BE2C (cell line): ENCODE results near the gene ANO10.
"Not testable (repeated sequence)": the region's sequence is repeated elsewhere in the genome, so short reads cannot be mapped to it uniquely, and the experiment has no call there.

Experiments
- DNase-seq: peaks from one replicate; pipeline ENCODE4 v3.0.0-alpha.2; 2020
- H3K27me3 ChIP-seq: fragments of 250-450 bp; sonication (Bioruptor Pico); 2 replicates; pipeline ENCODE4 v1.5.1; 2020; ENCODE audit warnings: mild to moderate bottlenecking
- H3K36me3 ChIP-seq: fragments of 250-450 bp; sonication (Bioruptor Pico); 2 replicates; pipeline ENCODE4 v1.5.1; 2020; ENCODE audit warnings: mild to moderate bottlenecking
- H3K4me1 ChIP-seq: fragments of 250-450 bp; sonication (Bioruptor Pico); 2 replicates; pipeline ENCODE4 v1.5.1; 2020
- H3K4me3 ChIP-seq: 2 replicates; pipeline ENCODE4 v1.5.1; 2011; ENCODE audit warnings: low read depth, low read length
- H3K9me3 ChIP-seq: fragments of 250-450 bp; sonication (Bioruptor Pico); 2 replicates; pipeline ENCODE4 v1.5.1; 2020
- TF ChIP-seq, protein P1 (sequence below): IDR thresholded peaks from 2 replicates; pipeline ENCODE4 v1.5.1; 2012; ENCODE audit warnings: mild to moderate bottlenecking, low read depth, low read length

ANO10 gene

DNA sequence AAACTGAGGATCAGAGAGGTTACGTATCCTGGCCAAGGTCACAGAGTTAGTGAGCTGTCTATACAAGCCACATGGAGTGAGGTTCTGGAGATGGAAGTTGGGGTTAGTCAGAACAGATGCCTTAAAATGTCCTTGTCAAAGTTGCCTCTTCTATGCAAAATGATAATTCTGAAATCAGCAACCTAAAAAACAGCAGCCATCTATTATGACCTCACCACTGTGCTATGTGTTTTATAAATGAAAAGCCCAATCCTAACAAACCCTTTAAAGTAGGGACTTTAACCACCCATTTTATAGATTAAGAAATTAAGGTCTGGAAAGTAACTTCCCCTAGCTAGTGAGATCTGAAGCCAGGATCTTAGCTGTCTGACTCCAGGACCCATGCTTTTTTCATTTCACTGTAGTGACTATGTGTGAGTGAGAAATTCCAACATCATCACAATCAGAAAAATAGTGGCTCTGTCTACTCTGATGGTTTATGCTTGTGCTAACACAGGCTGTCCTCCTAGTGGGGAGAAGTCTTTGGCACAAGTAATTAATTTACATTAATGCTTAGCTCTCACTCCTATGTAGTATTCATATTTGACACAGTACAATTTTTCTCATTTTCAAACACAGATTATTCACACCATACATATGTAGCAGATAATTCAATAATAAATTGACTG, 143.6 kb downstream of the ANO10 start:
- no peak for DNase-seq
- no peaks in the 10 kb centered on the region for H3K9me3 ChIP-seq
- H3K4me1 ChIP-seq, result no peaks in the 10 kb centered on the region
- no peaks in the 10 kb centered on the region for H3K27me3 ChIP-seq
- TF ChIP-seq, protein P1, sequence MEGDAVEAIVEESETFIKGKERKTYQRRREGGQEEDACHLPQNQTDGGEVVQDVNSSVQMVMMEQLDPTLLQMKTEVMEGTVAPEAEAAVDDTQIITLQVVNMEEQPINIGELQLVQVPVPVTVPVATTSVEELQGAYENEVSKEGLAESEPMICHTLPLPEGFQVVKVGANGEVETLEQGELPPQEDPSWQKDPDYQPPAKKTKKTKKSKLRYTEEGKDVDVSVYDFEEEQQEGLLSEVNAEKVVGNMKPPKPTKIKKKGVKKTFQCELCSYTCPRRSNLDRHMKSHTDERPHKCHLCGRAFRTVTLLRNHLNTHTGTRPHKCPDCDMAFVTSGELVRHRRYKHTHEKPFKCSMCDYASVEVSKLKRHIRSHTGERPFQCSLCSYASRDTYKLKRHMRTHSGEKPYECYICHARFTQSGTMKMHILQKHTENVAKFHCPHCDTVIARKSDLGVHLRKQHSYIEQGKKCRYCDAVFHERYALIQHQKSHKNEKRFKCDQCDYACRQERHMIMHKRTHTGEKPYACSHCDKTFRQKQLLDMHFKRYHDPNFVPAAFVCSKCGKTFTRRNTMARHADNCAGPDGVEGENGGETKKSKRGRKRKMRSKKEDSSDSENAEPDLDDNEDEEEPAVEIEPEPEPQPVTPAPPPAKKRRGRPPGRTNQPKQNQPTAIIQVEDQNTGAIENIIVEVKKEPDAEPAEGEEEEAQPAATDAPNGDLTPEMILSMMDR, result no peak
- H3K4me3 ChIP-seq, result no peak overlapping the region
- H3K36me3 ChIP-seq, result no peaks in the 10 kb centered on the region

DNA sequence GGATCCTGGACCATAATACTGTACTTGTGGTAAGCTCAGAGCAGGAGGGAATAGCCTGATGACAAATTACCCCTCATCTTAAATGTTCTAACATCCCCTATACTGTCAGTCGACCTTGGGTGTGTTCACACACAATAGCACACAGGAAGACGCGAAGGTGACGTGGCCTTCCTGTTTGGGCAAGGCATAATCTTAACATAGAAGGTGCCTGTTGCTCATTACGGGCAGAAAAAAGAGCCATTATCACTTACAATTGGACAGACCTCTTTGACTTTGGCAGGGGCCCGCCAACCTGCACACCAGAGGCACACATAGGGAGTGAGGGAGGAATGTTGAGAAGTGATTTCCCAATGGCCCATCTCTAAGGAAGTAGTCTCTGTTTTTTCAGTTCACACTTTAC, 144.2 kb downstream of the ANO10 start:
- TF ChIP-seq, protein P1, result no peak
- Histone ChIP-seq H3K4me1 (no peaks in the 10 kb centered on the region), H3K27me3 (no peaks in the 10 kb centered on the region), H3K9me3 (no peaks in the 10 kb centered on the region), H3K4me3 (no peak overlapping the region), H3K36me3 (no peaks in the 10 kb centered on the region)
- DNase-seq, result no peak

DNA sequence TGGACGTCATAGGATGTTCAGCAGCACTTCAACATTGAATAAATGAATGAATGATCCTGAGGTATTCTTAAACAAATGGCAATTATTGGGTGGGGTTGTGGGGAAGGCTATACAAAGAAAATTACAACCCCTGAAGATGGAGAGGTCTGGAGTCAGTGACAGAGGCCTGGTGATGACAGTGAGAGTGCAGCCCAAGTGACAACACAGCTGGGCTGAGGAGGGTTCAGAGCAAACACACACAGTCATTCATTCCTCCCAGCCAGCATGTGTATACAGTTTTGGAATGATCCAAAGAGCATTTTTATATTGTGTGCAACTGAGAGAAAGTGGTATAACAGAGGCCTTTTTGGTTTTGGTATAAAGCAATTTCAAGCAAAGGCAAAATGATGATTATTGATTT, 148.1 kb downstream of the ANO10 start:
- TF ChIP-seq, protein P1, result no peak
- H3K9me3 ChIP-seq, result no peaks in the 10 kb centered on the region
- H3K36me3 ChIP-seq, result no peaks in the 10 kb centered on the region
- H3K4me1 ChIP-seq, result no peaks in the 10 kb centered on the region
- no peak for DNase-seq
- no peak overlapping the region for H3K4me3 ChIP-seq
- no peaks in the 10 kb centered on the region for H3K27me3 ChIP-seq

DNA sequence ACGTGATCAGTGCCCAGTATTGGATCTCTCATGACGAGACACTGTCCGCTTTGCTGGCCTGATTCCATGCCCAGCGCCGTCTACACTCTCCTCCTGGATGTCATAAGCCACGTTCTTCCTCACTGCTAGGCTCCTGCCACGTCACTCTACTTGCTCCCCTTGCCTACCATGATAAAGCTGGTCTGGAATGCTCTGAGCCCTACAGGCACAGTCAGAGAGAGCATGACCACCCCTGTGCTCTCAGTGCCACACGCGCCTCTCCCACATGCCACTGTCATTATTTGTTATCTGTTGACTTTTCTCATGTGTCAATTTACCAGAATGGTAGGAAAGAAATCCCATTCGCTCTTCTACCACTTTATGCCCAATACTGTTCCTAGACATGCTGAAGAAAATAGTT, 148.6 kb downstream of the ANO10 start:
- Histone ChIP-seq H3K4me3 (no peak overlapping the region), H3K4me1 (no peaks in the 10 kb centered on the region), H3K27me3 (no peaks in the 10 kb centered on the region), H3K36me3 (no peaks in the 10 kb centered on the region), H3K9me3 (no peaks in the 10 kb centered on the region)
- TF ChIP-seq, protein P1, result no peak
- DNase-seq, result no peak

DNA sequence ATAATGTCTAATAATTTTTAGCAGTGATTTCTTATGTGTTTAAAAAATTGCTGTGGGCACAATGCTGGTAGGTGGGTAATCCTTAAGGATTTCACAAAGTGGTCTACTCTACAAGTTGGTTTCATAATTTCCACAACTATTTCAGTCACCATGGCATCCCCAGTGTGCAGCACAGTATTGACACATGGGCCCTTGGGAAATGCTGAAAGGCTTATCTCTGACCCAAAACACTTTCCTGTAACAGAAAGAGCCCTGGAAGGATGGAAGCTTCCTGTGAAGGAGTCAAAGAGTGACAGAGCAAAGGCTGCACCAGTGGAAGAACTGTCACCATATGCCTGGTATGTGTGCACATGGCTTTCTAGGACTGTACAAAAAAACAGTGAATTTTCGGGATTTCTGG, 153.7 kb downstream of the ANO10 start:
- TF ChIP-seq, protein P1, result no peak
- H3K9me3 ChIP-seq, result no peaks in the 10 kb centered on the region
- no peak for DNase-seq
- no peak overlapping the region for H3K4me3 ChIP-seq
- H3K27me3 ChIP-seq, result no peaks in the 10 kb centered on the region
- H3K36me3 ChIP-seq, result no peaks in the 10 kb centered on the region
- no peaks in the 10 kb centered on the region for H3K4me1 ChIP-seq

DNA sequence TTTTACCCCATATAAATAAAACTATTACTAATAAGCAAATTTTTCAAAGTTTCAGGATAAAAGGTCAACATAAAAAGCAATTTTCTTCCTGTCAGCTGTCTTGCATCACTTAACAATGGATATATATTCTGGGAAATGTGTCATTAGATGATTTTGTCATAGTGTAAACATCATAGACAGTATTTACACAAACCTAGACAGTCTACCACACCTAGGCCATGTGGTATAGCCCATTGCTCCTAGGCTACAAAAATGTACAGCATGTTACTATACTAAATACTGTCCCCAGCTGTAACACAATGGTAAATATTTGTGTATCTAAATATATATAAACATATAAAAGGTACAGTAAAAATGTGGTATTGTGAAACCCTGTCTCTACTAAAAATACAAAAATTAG, 156.7 kb downstream of the ANO10 start:
- H3K36me3 ChIP-seq, result no peaks in the 10 kb centered on the region
- no peaks in the 10 kb centered on the region for H3K4me1 ChIP-seq
- no peaks in the 10 kb centered on the region for H3K27me3 ChIP-seq
- H3K9me3 ChIP-seq, result no peaks in the 10 kb centered on the region
- H3K4me3 ChIP-seq, result no peak overlapping the region
- TF ChIP-seq, protein P1, result no peak
- no peak for DNase-seq

DNA sequence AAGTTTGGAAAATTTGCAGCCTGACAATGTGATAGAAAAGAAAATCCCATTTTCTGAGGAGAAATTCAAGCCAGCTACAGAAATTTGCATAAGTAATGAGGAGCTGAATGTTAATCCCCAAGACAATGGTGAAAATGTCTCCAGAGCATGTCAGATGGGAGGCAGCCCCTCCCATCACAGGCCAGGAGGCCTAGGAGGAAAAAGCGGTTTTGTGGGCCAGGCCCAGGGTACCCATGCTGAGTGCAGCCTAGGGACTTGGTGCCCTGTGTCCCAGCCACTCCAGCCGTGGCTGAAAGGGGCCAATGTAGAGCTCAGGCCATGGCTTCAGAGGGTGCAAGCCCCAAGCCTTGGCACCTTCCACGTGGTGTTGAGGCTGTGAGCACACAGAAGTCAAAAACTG, 159.2 kb downstream of the ANO10 start:
- H3K4me1 ChIP-seq, H3K9me3 ChIP-seq, H3K27me3 ChIP-seq, DNase-seq, H3K4me3 ChIP-seq, H3K36me3 ChIP-seq: not testable (repeated sequence)
